Stimulated activated CD8-positive, alpha-beta memory T cell treated with anti-CD3 and anti-CD28 coated beads, Interleukin-12 subunit alpha, Interleukin-12 subunit beta, amount 100 ng/mL, for 24 hours (primary cell): ENCODE measurements around the gene TSPAN16.

Experiments used
- DNase-seq: peaks from one replicate; pipeline ENCODE4 v3.0.0-alpha.2; 2020; ENCODE audit errors: extremely low read depth

The TSPAN16 gene

GRCh38 chr19:11295665-11296245 is at the start of gene TSPAN16:
TSPAN16 (plus strand) TSS chr19:11296160; CDS start chr19:11296298, 138 bp downstream.
- DNase-seq, result no peak

- no peak for DNase-seq
These were observed 49.0 kb upstream of the TSPAN16 start for GRCh38 chr19:11246941-11247340.

- no peak for DNase-seq
These were observed 48.6 kb upstream of the TSPAN16 start for GRCh38 chr19:11247391-11247790.

- no peak for DNase-seq
These were observed 48.0 kb upstream of the TSPAN16 start for GRCh38 chr19:11247934-11248333.

- DNase-seq, result no peak
These were observed 47.1 kb upstream of the TSPAN16 start for GRCh38 chr19:11248852-11249251.

GRCh38 chr19:11251217-11251616 is 44.7 kb upstream of the TSPAN16 start:
- no peak for DNase-seq

- no peak for DNase-seq
These were observed 44.2 kb upstream of the TSPAN16 start for GRCh38 chr19:11251650-11252314.

GRCh38 chr19:11252665-11253355 is 43.1 kb upstream of the TSPAN16 start:
- DNase-seq, result no peak

GRCh38 chr19:11254666-11255065 is 41.3 kb upstream of the TSPAN16 start:
- DNase-seq, result no peak

GRCh38 chr19:11256189-11256588 is 39.8 kb upstream of the TSPAN16 start:
- DNase-seq, result no peak

- no peak for DNase-seq
These were observed 38.0 kb upstream of the TSPAN16 start for GRCh38 chr19:11257846-11258380.

GRCh38 chr19:11260996-11261395 is 35.0 kb upstream of the TSPAN16 start:
- DNase-seq, result no peak

GRCh38 chr19:11261431-11261970 is 34.5 kb upstream of the TSPAN16 start:
- DNase-seq, result no peak

- DNase-seq, result no peak
These were observed 33.8 kb upstream of the TSPAN16 start, which contains the start of gene DOCK6 for GRCh38 chr19:11261971-11262839. DOCK6 (minus strand) TSS chr19:11262524; CDS start chr19:11262440, 84 bp downstream.

- DNase-seq, result no peak
These were observed 32.2 kb upstream of the TSPAN16 start for GRCh38 chr19:11263726-11264125.

GRCh38 chr19:11264452-11265176 is 31.3 kb upstream of the TSPAN16 start:
- no peak for DNase-seq

- DNase-seq, result no peak
These were observed 30.7 kb upstream of the TSPAN16 start for GRCh38 chr19:11265177-11265784.

- no peak for DNase-seq
These were observed 30.1 kb upstream of the TSPAN16 start for GRCh38 chr19:11265785-11266236.

- no peak for DNase-seq
These were observed 28.5 kb upstream of the TSPAN16 start for GRCh38 chr19:11267316-11268085.
